Forelimb muscle (tissue), 1 donor: ENCODE data around the gene CIDEC. TPM values are rescaled to one million over a fixed set of nuclear protein-coding genes. Genes with fewer than 3 reads are reported as not detected.
"Not testable (repeated sequence)": the region's sequence is repeated elsewhere in the genome, so short reads cannot be mapped to it uniquely, and the experiment has no call there.

ENCODE experiments used
- DNase-seq: peaks from one replicate; pipeline ENCODE4 v3.0.0-alpha.2; 2013; ENCODE audit warnings: low read depth
- polyA plus RNA-seq: library from polyadenylated mRNA; unstranded; fragments of 120-200 nt; gene quantifications from one replicate; pipeline ENCODE4 v1.2.1, GENCODE V29; 2013; ENCODE audit not compliant: insufficient read length

Gene CIDEC
- polyA plus RNA-seq, 1 donor: 0.22 TPM

DNA sequence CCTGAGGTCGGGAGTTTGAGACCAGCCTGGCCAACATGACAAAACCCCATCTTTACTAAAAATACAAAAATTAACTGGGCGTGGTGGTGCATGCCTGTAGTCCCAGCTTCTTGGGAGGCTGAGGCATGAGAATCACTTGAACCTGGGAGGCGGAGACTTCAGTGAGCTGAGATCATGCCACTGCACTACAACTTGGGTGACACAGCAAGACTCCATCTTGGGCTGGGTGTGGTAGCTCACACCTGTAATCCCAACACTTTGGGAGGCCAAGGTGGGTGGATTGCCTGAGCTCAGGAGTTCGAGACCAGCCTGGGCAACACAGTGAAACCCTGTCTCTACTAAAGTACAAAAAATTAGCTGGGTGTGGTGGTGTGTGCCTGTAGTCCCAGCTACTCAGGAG lies 3.8 kb downstream of the CIDEC start:
- DNase-seq: not testable (repeated sequence)

DNA sequence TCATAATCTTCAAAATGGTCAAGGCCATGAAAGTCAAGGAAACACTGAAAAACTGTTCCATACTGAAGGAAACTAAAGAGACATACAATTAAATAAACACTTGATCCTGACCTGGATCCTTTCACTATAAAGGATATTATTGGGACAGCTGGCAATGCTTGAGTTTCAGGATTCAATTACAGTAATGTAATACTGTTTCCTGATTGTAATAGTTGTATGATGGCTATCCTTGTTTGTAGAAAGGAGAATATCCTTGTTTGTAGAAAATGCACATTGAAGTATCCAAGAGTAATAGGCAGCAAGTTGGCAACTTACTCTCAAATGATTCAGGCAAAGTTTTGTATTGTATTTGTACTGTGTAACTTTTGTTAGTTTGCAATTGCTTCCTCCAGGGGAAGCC lies 4.6 kb downstream of the CIDEC start:
- no peak for DNase-seq

DNA sequence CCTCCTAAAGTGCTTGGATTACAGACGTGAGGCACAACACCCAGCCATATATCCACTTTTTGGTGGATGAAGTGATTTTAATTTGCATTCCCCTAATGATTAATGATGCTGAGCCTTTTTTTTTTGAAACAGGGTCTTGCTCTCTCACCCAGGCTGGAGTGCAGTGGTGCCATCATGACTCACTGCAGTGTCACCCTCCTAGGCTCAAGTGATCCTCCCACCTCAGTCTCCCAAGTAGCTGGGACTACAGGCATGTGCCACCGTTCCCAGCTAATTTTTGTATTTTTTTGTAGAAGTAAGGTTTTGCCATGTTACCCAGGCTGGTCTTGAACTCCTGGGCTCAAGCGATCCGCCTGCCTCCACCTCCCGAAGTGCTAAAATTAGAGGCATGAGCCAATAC lies 8.0 kb downstream of the CIDEC start:
- DNase-seq: not testable (repeated sequence)

DNA sequence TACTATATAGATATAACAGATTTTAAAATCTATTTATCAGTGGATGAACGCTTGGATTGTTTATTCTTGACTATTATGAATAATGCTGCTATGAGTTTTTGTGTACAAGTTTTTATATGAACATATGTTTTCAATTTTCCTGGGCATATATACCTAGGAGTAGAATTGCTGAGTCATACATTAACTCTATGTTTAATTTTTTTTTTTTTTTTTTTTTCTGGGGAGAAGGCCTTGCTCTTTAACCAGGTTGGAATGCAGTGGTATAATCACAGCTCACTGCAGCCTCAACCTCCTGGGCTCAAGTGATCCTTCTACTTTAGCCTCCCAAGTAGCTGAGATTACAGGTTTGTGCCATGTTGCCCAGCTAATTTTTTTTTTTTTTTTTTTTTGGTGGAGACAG lies 9.1 kb downstream of the CIDEC start:
- DNase-seq: no peak

DNA sequence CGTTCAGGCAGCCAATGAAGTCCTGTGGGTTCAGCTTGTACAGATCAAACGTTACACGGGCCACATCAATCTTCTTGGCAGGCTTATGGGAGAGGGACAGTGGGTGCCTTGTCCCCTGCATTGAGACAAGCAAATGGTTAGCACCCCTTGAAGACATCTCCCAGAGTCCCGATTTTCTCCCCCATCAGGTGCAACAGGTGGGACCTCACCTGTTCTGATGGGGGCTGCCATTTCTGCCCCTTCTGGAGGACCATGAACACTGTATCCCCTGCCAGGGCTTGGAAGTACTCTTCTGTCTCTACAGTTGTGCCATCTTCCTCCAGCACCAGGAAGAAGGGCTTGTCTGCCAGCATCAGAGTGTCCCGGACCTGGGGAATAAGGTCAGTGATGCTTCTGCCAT lies 10.1 kb downstream of the CIDEC start:
- no peak for DNase-seq

DNA sequence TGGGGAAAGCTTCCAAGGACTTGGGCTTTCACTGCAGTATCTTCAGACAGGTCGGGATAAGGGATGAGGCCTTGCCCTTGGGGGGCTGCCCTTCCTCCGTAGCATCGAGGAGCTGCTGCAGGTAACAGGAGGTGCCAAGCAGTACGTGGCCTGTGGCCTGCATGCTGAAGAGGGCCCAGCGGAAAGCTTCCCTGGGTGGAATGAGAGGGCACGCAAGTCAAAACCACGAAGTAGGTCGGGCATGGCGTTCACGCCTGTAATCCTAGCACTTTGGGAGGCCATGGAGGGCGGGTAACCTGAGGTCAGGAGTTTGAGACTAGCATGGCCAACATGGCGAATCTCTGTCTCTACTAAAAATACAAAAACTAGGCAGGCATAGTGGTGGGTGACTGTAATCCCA lies 12.9 kb downstream of the CIDEC start:
- no peak for DNase-seq

DNA sequence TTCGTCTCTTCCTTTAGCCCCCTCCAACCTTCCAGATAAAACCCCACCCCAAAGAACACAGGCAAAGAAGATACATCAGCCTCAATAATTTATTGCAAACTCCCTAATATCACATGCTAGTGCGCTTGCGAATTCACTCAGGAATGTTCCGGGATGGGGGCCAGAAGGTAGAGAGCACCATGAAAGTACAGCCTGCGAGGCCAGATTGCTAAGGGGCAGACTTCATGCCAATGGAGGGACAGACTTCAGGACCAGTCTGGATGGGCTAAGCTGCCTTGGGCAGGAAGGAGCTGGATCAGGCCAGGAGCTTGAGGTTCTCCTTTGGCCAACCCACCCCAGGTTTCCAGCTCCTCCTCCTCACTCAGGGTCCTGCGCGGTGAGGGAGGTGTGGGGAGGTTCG lies 13.4 kb downstream of the CIDEC start:
- no peak for DNase-seq

DNA sequence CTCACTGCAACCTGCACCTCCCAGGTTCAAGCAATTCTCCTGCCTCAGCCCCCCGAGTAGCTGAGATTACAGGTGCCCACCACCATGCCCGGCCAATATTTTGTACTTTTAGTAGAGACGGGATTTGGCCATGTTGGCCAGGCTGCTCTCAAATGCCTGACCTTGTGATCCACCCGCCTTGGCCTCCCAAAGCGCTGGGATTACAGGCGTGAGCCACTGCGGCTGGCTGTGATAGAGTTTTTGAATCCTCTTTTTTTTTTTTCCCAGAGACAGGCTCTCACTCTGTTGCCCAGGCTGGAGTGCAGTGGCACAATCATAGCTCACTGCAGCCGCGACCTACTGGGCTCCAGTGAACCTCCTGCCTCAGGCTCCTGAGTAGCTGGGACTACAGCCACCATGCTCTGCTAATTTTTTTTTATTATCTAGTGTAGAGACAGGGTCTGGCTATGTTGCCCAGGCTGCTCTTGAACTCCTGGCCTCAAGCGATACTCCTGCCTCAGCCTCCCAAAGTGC lies 14.9 kb downstream of the CIDEC start:
- DNase-seq: not testable (repeated sequence)

DNA sequence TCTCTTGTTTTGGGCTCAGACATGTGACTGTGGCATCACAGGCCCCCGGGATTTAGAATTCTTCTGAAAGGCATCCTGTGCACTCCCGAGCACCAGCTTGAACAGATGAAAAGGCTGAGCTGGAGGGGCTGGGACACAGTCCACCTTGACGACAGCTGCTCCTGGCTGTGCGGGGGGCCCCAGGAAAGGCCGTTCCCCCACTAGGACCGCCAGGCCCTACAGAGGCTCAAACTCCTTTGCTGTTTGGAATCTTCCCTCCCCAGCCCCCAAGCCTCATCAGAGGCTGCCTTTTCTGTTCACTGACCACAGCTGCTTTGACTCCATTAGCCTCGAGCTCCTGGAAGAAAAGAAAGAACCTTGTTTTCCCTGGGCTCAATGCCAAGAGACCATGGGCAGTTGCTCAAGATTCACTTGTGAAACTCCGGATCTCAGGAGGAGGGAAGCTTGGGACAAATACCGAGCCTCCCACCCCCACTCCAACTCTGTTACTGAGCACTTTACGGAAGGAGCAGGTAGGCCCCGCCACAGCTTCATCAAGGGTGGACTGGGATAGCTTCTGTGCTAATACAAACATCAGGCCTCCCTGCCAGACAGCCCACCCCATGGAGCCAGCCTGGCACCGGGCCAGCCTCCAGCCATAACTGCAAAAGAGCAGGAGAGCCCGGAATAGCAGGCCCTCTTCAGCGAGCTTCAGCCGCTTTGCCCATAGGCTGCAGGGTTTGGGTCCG lies 15.7 kb downstream of the CIDEC start:
- DNase-seq: peak; percentile 62

DNA sequence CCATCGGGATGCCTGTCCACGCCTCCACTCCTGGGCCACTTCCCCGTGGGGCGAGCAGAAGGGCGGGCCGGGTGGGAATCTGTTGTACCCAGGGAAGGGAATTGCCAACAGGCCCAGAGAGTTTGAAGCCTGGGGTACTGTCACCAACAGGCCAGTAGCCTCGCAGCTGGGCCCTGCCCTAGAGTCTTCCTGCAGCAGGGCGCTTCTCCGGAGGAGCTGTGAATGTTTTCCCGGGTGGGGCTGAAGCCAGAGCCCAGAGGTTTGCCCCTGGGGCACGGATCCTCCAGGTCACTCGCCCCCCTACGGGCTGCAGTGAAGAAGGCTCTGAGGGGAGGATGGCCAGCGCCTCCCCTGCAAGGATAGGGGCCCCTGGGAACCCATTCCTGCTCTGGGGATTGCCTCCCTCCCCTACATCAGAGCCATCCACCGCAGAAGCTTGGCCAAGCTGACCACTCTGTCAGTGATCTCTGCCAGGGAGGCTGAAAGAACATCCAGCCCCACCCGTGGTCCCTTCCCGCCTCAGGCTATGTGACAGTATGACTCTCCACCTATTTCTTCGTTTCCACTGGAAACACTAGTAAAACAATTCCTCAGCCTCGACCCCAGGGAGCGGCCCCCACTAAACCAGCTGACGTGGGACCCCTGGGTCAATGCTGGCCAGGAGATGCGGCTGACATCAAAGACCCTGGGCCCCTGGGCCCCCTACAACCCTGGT lies 16.8 kb downstream of the CIDEC start:
- DNase-seq: no peak

DNA sequence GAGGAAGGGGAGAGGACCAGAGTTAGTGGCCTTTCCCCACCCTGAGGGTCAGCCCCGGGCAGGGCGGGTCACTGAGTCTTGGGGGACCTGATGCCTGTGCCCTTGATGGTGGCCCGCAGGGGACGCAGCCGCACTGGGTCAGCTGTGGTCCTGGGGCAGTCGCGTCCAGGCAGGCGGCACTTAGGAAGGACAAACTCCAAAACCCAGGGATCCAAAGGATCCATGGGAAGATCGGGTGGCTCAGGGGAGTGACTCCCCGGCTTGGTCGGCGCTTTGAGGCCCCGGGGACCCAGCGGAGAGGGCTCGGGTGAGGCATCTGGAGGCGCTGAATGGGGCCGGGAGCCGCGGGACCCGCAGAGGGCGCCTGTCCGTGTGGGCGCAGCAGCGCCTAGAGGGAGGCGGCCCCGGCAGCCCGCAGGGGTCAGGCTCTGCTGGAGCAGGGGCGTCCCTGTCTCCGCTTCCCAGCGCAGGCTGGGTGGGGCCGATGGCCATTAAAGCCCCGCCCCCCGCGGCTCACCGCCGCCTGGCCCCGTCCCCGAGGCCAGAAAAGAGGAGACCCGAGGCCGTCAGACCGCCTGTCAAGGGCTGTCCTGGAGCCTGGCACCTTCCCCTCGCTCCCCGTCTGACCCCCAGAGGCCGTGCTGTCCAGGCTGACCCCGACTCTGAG lies 17.5 kb downstream of the CIDEC start:
- no peak for DNase-seq

DNA sequence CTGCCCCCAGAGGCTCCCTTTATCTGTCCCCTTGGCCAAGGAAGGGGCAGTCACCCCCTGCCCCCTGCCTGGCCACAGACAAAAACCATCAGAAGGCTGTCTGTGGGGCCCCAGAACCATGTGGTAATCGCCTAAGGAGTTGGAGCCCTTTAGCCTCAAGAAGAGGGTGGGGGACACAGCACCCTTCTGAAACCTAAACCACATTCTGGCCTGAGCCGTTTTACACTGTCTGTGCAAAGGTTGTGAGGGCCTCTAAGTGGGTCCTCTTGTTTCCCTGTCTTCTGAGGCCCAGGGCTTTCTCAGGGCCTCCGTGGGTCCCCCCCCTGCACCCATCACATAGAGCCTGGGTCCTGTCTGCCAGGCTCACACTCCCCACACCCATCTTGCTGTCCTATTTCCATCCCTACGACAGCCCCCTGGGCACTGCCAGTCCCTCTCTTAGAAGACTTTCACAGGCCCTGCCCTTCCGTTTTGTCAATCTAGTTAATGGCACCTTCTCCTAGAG lies 18.4 kb downstream of the CIDEC start:
- no peak for DNase-seq

DNA sequence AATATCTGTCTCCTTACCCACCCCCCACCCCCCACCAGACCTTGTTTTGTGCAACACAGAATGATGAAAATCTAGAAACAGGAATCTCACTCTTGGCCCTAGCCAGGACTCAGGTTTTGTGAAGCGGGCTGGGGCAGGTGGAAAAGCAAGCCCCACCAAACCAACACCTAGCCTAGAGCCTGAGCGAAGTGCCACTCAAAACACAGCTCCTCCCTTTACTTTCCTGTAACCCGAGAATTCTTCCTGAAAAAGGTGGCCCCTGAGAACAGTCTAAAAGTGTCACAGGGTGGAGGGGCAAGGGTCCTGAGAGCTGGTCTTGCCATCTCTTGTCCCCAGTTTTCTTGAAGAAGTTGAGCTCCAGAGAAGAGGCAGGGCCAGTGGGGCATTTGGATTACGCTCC lies 18.9 kb downstream of the CIDEC start:
- no peak for DNase-seq

DNA sequence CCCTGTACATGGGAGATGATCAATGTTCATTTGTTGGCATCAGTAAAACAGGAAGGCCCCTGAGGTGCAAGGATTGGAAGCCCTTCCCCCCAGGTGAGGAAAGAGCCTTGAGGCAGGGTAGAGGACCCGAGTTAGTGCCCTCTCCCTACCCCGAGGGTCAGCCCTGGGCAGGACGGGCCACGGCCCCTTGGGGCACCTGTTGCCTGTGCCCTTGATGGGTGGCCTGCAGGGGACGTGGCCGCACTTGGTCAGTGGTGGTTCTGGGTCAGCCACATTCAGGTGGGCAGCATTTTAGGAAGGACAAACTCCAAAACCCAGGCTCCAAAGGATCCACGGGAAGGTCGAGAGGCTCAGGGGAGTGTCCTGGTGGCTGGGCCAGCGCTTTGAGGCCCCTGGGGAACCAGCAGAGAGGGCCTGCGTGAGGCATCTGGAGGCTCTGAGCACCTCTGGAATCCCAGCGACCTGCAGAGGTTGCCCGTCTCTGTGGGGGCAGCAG lies 20.5 kb downstream of the CIDEC start:
- no peak for DNase-seq

DNA sequence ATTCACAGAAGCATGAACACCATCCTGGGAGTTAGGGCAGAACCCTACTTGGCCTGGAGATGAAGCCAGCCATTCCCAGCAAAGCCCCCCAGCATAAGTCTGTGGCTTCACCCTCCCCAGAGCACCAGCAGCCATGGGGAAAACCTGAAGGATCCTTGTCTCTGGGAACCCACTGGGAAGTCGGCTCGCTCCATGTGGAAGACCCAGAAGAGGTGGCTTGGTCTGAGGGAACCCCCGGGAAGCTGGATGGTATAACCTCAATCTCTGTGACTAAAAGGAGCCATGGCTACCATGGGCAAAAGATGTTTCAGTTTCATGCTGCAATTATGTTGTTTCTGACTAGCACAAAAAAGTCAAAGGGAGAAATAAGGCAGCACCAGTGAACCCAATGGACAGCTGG lies 24.5 kb downstream of the CIDEC start:
- DNase-seq: no peak

DNA sequence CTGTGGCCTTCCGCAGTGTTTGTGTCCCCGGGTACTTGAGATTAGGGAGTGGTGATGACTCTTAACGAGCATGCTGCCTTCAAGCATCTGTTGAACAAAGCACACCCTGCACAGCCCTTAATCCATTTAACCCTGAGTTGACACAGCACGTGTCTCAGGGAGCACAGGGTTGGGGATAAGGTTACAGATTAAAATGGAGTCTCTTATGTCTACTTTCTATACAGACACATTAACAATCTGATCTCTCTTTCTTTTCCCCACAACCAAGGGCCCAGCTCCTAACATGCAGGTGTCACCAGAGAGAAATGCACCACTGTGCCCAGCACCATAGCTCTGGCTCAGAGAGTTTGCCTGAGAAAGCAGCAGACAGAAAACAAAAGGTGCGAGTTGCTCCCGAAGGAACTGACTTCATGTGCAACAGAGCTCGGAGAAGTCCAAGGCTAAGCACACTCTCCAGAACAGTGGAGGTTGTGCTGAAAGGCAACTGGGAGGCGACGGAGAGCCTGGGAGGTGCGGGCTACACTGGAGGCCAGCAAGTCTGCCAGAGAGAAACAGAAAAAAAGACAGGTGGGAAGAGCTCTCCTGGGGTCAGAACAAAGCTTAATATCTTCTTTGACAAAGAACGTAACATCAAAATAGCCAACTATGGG lies 25.6 kb downstream of the CIDEC start:
- DNase-seq: not testable (repeated sequence)

DNA sequence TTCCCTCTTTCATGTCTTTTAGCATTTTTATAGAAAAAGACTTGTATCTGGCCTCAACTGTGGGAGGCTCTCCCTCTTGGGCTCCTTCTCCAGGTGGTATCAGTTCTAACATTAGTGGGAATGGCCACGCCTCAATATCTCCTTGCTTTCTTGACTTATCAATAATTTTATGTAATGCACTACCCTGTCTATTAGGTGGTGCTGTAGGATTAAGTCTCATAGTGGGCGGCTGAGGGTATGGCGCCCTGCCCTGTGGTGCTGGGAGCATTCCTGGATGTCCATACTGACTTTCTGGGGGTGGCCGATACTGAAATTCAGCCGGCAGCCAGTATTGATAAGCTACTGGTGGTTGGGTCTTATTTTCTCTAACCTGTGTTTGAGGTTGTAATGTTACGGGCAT lies 27.5 kb downstream of the CIDEC start:
- no peak for DNase-seq

DNA sequence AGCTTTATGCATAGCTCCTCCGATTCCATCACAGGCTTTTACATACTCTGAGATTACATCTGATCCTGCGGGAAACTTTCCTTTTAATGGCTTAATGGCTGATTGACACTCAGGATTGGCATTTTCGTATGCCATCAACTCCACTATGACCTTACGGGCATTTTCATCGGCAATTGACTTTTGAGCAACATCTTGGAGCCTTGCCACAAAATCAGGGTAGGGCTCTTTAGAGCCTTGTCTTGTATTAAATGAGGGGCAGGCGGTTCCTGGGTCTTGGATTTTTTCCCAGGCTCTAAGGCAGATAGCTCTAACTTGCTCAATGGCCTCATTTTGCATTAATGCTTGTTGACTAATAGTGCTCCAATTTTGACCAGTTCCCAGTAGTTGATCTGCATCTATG lies 28.1 kb downstream of the CIDEC start:
- not testable (repeated sequence) for DNase-seq

DNA sequence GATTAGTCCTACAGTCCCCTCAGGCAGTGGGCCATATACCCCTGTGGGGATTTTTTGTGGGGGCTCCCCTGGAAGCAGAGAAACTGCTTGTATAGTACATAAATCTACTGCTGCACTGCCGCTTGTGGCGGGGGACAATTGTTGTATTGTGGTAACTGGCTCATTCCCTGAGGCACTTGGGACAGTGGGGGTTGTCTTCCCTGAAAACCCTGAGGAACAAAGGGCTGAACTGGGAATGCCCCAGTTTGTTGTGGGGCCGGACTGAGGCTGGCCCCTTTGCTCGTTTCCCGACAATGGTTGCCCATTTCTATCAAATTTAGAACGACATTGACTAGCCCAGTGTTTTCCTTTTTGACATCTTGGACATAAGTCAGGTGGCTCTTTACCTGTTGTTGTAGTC lies 28.7 kb downstream of the CIDEC start:
- not testable (repeated sequence) for DNase-seq

DNA sequence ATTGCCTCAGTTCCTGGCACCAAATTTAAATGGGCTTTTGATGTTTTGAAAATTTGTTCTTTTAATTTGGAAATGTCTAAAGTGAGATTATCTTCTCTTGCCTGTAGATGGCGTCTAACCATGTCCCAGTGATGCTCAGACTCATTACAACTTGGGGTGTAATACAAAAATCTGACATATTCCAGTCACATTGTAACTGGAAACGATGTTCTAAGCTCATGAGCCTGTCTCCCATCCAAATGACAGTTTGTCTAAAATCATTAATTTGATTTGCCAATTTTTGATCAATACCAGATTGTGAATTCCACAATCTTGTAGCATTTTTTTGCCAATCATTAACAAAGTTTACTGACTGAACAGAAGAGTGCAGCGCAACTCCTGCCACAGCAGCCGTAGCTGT lies 31.2 kb downstream of the CIDEC start:
- DNase-seq: not testable (repeated sequence)

DNA sequence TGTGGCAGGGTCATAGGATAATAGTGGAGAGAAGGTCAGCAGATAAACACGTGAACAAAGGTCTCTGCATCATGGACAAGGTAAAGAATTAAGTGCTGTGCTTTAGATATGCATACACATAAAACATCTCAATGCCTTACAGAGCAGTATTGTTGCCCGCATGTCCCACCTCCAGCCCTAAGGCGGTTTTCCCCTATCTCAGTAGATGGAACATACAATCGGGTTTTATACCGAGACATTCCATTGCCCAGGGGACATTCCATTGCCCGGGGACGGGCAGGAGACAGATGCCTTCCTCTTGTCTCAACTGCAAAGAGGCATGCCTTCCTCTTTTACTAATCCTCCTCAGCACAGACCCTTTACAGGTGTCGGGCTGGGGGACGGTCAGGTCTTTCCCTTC lies 32.2 kb downstream of the CIDEC start:
- DNase-seq: not testable (repeated sequence)
